ENCODE data around the gene PITPNB. TPM values are rescaled to one million over a fixed set of nuclear protein-coding genes. Genes with fewer than 3 reads are reported as not detected.

The PITPNB gene
- total RNA-seq, 6 donors from 2014 or later, result 26.6 to 65.9 (median 41.0) TPM

- H3K27me3 ChIP-seq, result no peaks in the 10 kb centered on the region
- TF ChIP-seq, protein P1, sequence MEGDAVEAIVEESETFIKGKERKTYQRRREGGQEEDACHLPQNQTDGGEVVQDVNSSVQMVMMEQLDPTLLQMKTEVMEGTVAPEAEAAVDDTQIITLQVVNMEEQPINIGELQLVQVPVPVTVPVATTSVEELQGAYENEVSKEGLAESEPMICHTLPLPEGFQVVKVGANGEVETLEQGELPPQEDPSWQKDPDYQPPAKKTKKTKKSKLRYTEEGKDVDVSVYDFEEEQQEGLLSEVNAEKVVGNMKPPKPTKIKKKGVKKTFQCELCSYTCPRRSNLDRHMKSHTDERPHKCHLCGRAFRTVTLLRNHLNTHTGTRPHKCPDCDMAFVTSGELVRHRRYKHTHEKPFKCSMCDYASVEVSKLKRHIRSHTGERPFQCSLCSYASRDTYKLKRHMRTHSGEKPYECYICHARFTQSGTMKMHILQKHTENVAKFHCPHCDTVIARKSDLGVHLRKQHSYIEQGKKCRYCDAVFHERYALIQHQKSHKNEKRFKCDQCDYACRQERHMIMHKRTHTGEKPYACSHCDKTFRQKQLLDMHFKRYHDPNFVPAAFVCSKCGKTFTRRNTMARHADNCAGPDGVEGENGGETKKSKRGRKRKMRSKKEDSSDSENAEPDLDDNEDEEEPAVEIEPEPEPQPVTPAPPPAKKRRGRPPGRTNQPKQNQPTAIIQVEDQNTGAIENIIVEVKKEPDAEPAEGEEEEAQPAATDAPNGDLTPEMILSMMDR (IDR thresholded peaks at IDR 0.05), result no peak
- no peak for TF ChIP-seq EP300 (IDR thresholded peaks at IDR 0.05)
- no peak for TF ChIP-seq POLR2AphosphoS5 (IDR thresholded peaks at IDR 0.05)
- TF ChIP-seq POLR2A (IDR thresholded peaks at IDR 0.05), result no peak
- DNase-seq, result no peak
- WGBS, 2 donors, result 93% methylated on average over 5 of the region's 5 CpGs
- H3K4me1 ChIP-seq, result no peaks in the 10 kb centered on the region
- no peaks in the 10 kb centered on the region for H3K9me3 ChIP-seq
- no peak for ATAC-seq (ENCODE audit: low FRiP score in 2 of 2)
- H3K27ac ChIP-seq, result no peak overlapping the region
- no peak overlapping the region for H3K4me3 ChIP-seq
- no peaks in the 10 kb centered on the region for H3K36me3 ChIP-seq
Observed at GRCh38 chr22:27934069-27934468, 15.0 kb upstream of the PITPNB start.

GRCh38 chr22:27933186-27933983, 14.3 kb upstream of the PITPNB start:
- no peak for DNase-seq
- Histone ChIP-seq H3K27ac (no peak overlapping the region), H3K36me3 (no peaks in the 10 kb centered on the region), H3K27me3 (no peaks in the 10 kb centered on the region), H3K4me1 (no peaks in the 10 kb centered on the region), H3K4me3 (no peak overlapping the region), H3K9me3 (no peaks in the 10 kb centered on the region)
- 90 to 91% methylated on average over 9 of the region's 9 CpGs for WGBS, 2 donors
- TF ChIP-seq, protein P1 (IDR thresholded peaks at IDR 0.05), result no peak
- TF ChIP-seq POLR2A (IDR thresholded peaks at IDR 0.05) (no peak), EP300 (IDR thresholded peaks at IDR 0.05) (no peak), POLR2AphosphoS5 (IDR thresholded peaks at IDR 0.05) (no peak)
- no peak for ATAC-seq (ENCODE audit: low FRiP score in 2 of 2)

DNA sequence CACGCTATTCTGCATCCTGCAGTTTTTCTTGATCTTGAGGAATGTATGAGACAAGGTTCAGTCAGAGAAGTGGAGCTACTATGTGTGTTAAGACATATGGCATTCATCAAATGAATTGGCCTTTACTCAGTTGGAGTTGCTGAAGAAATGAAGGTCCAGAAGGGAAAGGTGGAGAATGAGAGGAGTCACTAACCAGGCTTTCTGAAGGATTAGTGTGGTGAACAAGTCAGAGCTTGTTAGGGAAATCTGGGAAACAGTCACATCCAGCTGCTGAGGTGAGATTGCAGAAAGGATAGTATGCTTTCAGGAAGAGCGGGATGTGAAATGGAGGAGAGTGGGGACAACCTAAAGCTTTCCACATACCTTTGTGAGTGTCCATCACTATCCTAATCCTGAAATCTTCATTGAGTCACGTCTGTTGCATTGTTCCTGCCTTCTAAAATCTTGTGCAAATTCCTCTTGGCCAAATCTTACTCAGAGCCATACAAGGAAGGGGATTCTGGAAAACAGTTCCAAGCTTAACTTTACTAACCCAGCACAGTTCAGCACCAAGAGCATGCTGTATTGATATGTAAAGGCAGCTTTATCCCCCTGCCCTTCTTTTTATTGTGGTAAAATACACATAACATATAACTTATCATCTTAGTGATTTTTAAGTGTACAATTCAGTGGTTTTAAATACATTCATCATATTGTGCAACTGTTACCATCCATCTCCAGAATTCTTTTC, 11.4 kb upstream of the PITPNB start:
- H3K36me3 ChIP-seq, result no peaks in the 10 kb centered on the region
- DNase-seq (no peak), ATAC-seq (ENCODE audit: low FRiP score in 2 of 2) (no peak)
- no peaks in the 10 kb centered on the region for H3K4me1 ChIP-seq
- no peak overlapping the region for H3K27ac ChIP-seq
- no peak overlapping the region for H3K4me3 ChIP-seq
- no peaks in the 10 kb centered on the region for H3K9me3 ChIP-seq
- 84 to 86% methylated on average over 3 of the region's 3 CpGs for WGBS, 2 donors
- TF ChIP-seq EP300 (IDR thresholded peaks at IDR 0.05), result no peak
- TF ChIP-seq, protein P1 (IDR thresholded peaks at IDR 0.05), result no peak
- no peak for TF ChIP-seq POLR2AphosphoS5 (IDR thresholded peaks at IDR 0.05)
- TF ChIP-seq POLR2A (IDR thresholded peaks at IDR 0.05), result no peak
- no peaks in the 10 kb centered on the region for H3K27me3 ChIP-seq

DNA sequence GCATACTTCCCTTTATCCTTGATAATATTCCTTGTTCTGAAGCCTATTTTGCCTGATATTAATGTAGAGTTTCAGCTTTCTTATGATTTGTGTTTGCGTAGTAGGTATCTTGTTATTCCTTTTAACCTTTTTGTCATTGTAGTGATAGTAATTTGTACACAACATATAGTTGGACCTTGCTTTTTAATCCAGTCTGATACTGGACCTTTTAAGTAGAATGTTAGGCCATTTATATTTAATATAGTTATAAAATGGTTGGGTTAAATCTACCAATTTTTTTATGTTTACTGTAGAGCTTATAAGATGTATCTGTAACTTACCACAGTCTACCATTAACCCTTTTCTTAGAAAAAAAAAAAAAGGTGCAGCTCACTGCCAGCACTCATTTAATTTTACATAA, 8.6 kb upstream of the PITPNB start:
- TF ChIP-seq POLR2A (IDR thresholded peaks at IDR 0.05), result no peak
- TF ChIP-seq, protein P1 (IDR thresholded peaks at IDR 0.05), result no peak
- no peak for TF ChIP-seq POLR2AphosphoS5 (IDR thresholded peaks at IDR 0.05)
- no peak for TF ChIP-seq EP300 (IDR thresholded peaks at IDR 0.05)
- Histone ChIP-seq H3K4me1 (no peaks in the 10 kb centered on the region), H3K27ac (no peak overlapping the region), H3K36me3 (peaks cover 0 to 3% (median 0%) of the 10 kb centered on the region in 4 donors), H3K9me3 (no peaks in the 10 kb centered on the region), H3K27me3 (no peaks in the 10 kb centered on the region), H3K4me3 (no peak overlapping the region)
- WGBS, 2 donors, result 39 to 100% methylated on average over 1 of the region's 1 CpG
- no peak for DNase-seq
- no peak for ATAC-seq (ENCODE audit: low FRiP score in 2 of 2)
